Urinary bladder (tissue), 4 donors: ENCODE measurements around the gene EID2. TPM values are rescaled to one million over a fixed set of nuclear protein-coding genes. Genes with fewer than 3 reads are reported as not detected.
A peak's percentile ranks its signal among the peaks of the same experiment; 100 is the strongest.

ENCODE experiments used
- DNase-seq: peaks from one replicate; pipeline ENCODE4 v3.0.0-alpha.2; 2015; ENCODE audit errors: extremely low spot score
- H3K27ac ChIP-seq: one replicate; pipeline ENCODE4 v1.5.1; 2013; ENCODE audit warnings: low read depth, mild to moderate bottlenecking, moderate library complexity
- H3K36me3 ChIP-seq: one replicate; pipeline ENCODE4 v1.6.1; 2013; ENCODE audit warnings: mild to moderate bottlenecking, moderate library complexity; ENCODE audit not compliant: insufficient read depth
- H3K4me1 ChIP-seq: one replicate; pipeline ENCODE4 v1.6.1; 2013; ENCODE audit warnings: mild to moderate bottlenecking, moderate library complexity; ENCODE audit not compliant: insufficient read depth
- H3K4me3 ChIP-seq: one replicate; pipeline ENCODE4 v1.5.1; 2013; ENCODE audit warnings: low read depth, low read length
- WGBS: extraction: QIAGEN DNeasy Blood & Tissue Kit; methylation state at CpG from one replicate; pipeline ENCODE4 v1.1.7; 2013; 5-methylcytosine and 5-hydroxymethylcytosine counted together
- polyA plus RNA-seq: library from polyadenylated mRNA; stranded (reverse); fragments of 200-250 nt; gene quantifications from one replicate; pipeline ENCODE4 v1.2.3, GENCODE V29; 2013
- total RNA-seq: library from RNA; depleted of rRNA; stranded (reverse); fragments of >200 nt; gene quantifications from one replicate; pipeline ENCODE4 v1.2.3, GENCODE V29; 2014
- donor health status: healthy with polysubstance abuse.
- donor health status: healthy.

The EID2 gene, protein sequence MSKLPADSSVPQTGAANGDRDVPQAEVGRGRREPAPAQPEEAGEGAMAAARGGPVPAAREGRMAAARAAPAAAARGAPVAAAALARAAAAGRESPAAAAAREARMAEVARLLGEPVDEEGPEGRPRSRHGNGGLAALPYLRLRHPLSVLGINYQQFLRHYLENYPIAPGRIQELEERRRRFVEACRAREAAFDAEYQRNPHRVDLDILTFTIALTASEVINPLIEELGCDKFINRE
- total RNA-seq (10.9 TPM), polyA plus RNA-seq (13.8 TPM)

DNA sequence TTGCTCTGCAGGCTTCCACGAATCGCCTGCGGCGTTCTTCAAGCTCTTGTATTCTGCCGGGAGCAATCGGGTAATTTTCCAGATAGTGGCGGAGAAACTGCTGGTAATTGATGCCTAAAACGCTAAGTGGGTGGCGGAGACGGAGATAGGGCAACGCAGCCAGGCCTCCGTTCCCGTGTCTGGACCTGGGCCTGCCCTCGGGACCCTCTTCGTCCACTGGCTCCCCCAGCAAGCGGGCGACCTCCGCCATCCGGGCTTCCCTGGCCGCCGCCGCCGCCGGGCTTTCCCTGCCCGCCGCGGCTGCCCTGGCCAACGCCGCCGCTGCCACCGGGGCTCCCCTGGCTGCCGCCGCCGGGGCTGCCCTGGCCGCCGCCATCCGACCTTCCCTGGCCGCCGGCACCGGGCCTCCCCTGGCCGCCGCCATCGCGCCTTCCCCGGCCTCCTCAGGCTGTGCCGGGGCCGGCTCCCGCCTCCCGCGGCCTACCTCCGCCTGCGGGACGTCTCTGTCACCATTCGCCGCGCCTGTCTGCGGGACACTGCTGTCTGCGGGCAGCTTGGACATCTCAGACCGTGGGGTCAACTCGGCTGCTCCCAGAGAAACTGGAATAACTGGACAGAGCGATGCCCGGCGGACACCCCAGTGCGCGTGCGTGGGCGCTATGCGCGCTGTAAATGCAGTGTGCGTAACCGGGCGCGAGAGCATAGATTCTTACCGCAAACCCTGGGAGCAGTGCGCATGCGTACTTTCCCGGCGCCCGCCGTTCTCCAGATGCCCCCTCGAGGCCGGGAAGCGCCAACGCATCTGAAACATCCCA is at the start of gene EID2:
Gene EID2 (minus strand): TSS at position 644 of the 815 bp plus-strand sequence. CDS start 82 bp downstream, at position 562.
- peak within 1 kb of the TSS; percentile 96 for H3K27ac ChIP-seq
- no peaks in the 10 kb centered on the region for H3K4me1 ChIP-seq
- H3K4me3 ChIP-seq, result peak within 1 kb of the TSS; percentile 91
- no peaks in the 10 kb centered on the region for H3K36me3 ChIP-seq
- DNase-seq, result peak; percentile 85
- WGBS, result under 1% methylated on average over 84 of the region's 84 CpGs

DNA sequence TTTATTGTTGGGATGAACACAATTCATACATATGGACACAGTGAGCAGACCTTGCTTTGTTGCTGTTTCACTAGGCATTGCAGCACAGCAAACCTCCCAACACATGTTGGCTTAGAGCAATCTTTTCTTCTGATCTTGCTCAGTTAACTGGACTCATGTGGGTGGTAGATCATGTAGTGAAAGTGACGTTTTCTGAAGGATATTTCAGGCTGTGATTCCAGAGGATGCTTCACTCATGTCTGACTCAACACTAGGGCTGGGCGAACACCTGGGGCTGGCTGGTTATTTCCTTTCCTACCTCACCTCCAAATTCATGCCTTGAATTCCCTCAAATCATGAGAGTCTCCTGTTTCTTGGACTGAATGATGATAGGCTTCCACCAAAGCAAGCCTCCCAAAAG is 48.1 kb upstream of the EID2 start:
- 33% methylated on average over 2 of the region's 2 CpGs for WGBS
- Histone ChIP-seq H3K4me3 (no peak overlapping the region), H3K27ac (no peak overlapping the region), H3K4me1 (no peaks in the 10 kb centered on the region), H3K36me3 (no peaks in the 10 kb centered on the region)
- DNase-seq, result no peak

DNA sequence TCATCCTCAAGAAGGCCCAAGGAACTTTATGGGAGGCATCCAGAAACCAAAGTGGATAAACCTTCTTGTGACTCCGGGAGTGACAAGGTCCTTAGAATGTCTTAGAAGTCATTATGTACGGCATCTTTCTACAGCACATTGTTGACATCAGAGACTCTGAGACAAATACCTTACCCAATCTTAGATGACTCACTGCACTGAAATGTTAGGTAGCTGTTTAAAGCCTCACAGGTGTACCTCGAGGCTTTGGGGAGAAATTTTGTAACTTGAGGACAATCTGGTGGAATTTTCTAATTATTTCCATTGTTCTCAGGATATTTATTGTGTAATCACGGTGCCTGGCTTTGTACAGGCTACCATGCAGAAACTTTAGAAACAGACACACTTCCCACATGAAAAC is 47.5 kb upstream of the EID2 start:
- Histone ChIP-seq H3K36me3 (no peaks in the 10 kb centered on the region), H3K4me1 (no peaks in the 10 kb centered on the region), H3K4me3 (no peak overlapping the region), H3K27ac (no peak overlapping the region)
- no peak for DNase-seq
- WGBS, result 63% methylated on average over 4 of the region's 4 CpGs

DNA sequence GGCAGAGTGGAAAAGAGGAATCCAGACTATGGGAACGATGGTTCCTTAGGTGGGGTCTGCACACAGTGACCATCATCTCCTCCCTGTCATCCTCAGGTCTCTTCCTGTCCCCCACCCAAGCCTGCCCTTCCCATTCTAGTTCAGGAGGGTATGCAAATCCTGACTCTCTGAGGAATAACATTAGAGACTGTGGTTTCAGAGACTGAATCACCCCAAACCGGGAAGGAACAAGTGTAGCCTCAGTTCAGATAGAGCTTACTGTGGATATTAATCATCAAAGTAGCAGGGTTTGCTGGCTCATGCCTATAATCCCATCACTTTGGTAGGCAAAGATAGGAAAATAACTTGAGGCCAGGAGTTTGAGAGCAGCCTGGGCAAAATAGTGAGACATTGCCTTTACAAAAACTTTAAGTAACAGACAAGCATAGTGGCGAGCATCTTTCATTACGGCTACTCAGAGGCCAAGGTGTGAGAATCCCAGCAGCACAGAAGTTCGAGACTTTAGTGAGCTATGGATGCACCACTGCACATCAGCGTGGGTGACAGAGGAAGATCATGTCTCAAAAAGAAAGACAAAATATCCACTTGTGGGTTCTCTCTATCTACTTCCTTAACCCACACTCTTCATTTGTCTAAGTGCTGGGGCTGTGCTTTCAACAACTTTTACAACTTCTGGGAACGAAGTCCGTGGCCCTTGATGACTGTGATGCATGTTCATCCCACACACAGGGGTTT is 43.1 kb upstream of the EID2 start:
- DNase-seq, result no peak

DNA sequence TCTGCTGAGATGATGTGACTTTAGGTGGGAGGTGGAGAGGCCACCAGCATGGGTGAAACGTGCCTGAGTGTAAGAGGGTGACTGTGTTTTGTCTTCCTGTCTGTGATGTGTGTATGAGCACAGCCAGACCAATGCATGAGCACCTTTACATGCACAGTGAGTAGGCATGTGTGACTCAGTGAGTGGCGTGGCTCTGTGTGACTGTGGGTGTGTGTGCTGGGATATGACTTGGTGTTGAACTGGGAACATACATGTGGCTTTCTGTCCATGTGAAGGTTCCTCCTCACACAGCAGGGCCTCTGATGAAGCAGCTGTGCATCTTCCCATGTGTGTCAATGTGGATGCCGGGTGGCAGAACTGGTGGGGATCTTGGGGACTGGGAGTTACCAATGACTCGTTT is 42.5 kb upstream of the EID2 start:
- no peaks in the 10 kb centered on the region for H3K4me1 ChIP-seq

More for the DNA sequence above, 43.1 kb upstream of the EID2 start:
- Histone ChIP-seq H3K36me3 (no peaks in the 10 kb centered on the region), H3K27ac (no peak overlapping the region), H3K4me1 (no peaks in the 10 kb centered on the region), H3K4me3 (no peak overlapping the region)
- 62% methylated on average over 8 of the region's 8 CpGs for WGBS

DNA sequence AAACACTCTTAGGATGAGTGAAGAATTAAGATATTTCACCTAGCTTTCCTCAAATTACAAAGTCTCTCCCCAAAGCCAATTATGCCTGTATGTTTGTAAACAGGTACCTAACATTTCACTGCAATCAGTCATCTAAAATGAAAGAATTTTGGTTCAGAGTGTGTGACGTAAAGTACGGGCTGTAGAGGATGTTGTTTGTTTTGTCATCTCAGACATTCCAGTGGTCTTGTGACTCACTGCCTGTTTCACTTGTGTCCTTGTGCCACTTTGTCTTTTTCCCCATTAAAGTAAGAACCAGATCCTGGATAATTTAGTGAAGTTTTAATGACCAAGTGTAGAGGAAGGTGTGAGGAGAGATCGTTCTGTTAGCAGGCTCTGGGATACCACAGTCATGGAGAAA is 28.6 kb upstream of the EID2 start:
- DNase-seq, result no peak
- 56% methylated on average over 3 of the region's 3 CpGs for WGBS
- no peaks in the 10 kb centered on the region for H3K4me1 ChIP-seq
- no peaks in the 10 kb centered on the region for H3K36me3 ChIP-seq
- H3K27ac ChIP-seq, result no peak overlapping the region
- H3K4me3 ChIP-seq, result no peak overlapping the region

More for the DNA sequence above, 42.5 kb upstream of the EID2 start:
- H3K27ac ChIP-seq, result no peak overlapping the region
- no peak for DNase-seq
- no peaks in the 10 kb centered on the region for H3K36me3 ChIP-seq
- H3K4me3 ChIP-seq, result no peak overlapping the region
- 50% methylated on average over 4 of the region's 4 CpGs for WGBS

DNA sequence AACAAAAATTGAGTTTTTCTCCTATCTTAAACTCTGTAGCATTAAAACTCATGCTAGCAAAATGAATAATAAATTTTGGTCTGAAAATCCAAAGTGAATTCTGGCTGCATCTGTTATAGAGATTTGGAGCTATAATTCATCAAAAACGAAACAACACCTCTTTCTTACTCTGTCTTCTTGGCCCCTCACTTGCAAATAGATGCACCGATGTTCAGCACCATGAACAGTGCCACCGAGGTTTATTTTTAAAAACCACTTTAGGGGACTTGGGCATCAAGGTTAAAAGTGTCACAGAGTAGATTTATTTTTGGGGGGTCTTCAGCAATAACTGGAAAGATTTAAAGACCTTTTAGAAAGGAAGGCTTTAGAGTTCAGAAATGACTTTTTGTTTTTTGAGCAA is 26.1 kb upstream of the EID2 start:
- no peak overlapping the region for H3K27ac ChIP-seq
- H3K36me3 ChIP-seq, result no peaks in the 10 kb centered on the region
- H3K4me3 ChIP-seq, result no peak overlapping the region
- no peak for DNase-seq
- no peaks in the 10 kb centered on the region for H3K4me1 ChIP-seq
- WGBS, result 41% methylated on average over 3 of the region's 3 CpGs

DNA sequence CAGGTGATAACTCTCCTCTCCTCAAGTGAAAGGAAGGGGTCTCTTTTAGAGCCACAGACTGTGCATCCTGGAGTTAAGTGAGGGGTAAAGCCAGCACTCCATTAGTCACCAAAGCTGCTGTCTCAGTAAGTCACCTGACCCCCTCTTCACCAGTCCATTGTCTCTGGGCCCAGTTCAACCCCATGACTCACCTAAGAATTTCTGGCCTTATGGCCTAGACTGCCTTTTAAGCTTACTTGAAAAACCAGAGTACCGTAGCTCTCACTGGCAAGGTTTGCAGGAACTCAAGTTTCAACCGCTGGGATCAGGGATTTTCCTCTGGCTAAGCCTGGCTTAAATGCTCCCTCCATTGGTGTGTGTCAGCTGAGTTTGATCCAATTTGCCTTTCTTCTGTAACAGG is 23.4 kb upstream of the EID2 start:
- H3K4me3 ChIP-seq, result no peak overlapping the region
- 76% methylated on average over 2 of the region's 2 CpGs for WGBS
- no peak for DNase-seq
- no peaks in the 10 kb centered on the region for H3K4me1 ChIP-seq
- no peak overlapping the region for H3K27ac ChIP-seq
- H3K36me3 ChIP-seq, result no peaks in the 10 kb centered on the region

DNA sequence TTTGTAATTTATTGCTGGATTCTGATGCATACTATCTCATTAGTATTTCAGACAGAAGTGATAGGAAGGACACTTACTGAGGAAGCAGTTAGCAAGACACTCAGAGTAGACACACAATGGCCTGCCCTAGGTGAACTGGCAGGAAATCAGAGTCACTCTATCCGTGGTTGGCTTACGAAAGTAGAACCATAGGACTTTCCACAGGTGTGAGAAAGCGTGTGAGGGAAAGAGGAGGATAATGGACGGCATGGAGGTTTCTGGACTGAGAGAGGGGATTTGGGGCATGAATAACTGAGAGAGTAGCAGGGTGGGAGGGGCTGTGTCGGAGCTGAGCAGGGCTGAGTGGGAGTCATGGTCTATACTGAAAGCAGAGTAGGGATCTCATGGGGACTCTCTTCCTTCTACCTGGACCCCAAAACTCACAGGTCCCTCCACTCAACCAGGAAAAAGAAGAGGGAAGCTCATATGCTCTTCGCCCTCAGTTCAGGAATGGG is 18.7 kb upstream of the EID2 start:
- no peak for DNase-seq
- WGBS, result 65% methylated on average over 6 of the region's 6 CpGs
- no peak overlapping the region for H3K27ac ChIP-seq

DNA sequence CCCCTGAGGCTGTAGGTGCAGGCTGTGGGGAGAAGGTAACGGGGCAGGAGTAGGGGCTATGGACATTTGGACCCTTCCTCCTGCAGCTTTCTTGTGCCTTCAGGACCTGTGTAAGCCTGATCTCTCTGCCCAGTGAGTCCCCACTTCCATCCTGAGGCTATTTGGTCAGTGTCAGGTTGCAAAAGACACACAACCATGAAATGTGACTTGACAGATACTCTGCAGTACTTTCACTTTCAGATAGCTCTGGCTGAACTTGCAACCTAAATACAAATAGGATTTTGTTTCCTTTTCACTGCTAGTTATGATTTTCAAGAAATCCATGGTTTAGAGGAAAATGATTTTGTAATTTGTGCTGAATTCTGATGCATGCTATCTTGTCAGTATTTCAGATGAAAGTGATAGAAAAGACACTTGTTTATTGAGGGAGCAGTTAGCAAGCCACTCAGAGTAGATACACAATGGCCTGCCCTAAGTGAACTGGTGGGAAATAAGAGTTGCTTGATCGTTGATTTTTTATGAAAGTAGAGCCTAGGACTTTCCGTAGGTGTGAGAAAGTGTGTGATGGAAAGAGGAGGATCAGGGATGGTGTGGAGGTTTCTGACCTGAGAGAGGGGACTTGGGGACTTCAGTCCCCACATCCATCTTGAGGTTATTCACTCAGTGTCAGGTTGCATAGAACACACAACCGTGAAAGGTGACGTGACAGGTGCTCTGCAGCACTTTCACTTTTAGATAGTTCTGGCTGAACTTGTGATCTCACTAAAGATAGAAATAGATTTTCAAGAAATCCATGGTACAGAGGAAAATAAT is 18.1 kb upstream of the EID2 start:
- no peak overlapping the region for H3K4me3 ChIP-seq

More for the DNA sequence above, 18.7 kb upstream of the EID2 start:
- Histone ChIP-seq H3K4me3 (no peak overlapping the region), H3K36me3 (no peaks in the 10 kb centered on the region), H3K4me1 (no peaks in the 10 kb centered on the region)

DNA sequence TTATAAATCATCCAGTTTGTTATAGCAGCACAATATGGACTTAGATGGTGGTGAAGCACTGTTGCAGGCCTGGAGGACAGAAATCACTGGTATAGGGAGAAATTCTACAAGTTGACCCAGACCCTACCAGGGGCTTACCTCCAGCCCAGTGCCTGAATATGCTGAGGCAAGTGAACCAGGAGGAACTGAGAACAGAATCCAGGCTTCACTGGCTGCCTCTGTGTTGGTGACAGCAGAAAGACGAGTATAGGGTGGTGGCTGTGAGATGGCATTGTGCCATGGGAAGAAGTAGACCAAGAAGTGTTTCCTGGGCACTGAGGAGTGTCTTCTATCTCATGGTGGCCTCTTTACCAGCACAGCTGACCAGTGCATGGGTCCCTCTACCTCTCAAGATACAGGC is 15.9 kb upstream of the EID2 start:
- H3K27ac ChIP-seq, result no peak overlapping the region
- H3K36me3 ChIP-seq, result no peaks in the 10 kb centered on the region
- no peak for DNase-seq
- H3K4me3 ChIP-seq, result no peak overlapping the region
- WGBS, result 34% methylated on average over 1 of the region's 1 CpG
- H3K4me1 ChIP-seq, result no peaks in the 10 kb centered on the region

More for the DNA sequence above, 18.1 kb upstream of the EID2 start:
- DNase-seq, result no peak
- H3K27ac ChIP-seq, result no peak overlapping the region
- no peaks in the 10 kb centered on the region for H3K36me3 ChIP-seq
- 61% methylated on average over 5 of the region's 5 CpGs for WGBS
- no peaks in the 10 kb centered on the region for H3K4me1 ChIP-seq

DNA sequence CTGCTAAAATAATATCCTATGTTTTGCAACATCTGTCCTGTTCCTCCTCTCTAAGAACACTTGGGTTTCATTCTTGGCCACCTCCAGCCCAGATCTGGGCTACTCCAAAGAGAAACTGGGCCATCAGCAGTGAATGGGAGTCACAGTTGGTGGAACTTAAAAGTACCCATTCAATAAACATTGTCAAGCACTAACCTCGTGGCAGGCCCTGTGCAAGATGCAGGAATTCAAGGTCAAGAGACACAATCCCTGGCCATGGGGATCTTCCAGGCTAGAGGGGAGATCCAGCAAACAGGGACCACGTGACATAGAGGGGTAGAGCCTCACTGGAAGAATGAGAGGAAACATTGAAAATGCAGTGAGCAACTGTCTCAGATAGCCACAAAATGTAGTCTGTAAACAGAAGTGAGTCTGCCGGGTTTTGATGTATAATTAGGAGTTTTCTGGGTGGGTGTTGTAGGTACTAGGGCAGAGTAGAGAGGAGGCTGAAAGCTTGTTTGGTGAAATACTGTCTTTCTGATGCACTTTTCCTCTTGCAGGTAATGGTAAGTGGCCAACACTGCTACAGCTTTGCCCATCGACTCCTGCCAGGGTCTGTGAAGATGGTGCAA is 14.8 kb upstream of the EID2 start:
- WGBS, result 68% methylated on average over 4 of the region's 4 CpGs
- Histone ChIP-seq H3K4me3 (no peak overlapping the region), H3K27ac (no peak overlapping the region), H3K36me3 (no peaks in the 10 kb centered on the region), H3K4me1 (no peaks in the 10 kb centered on the region)
- no peak for DNase-seq
